HepG2 (cell line): ENCODE results near the gene PRRC2A. TPM values are rescaled to one million over a fixed set of nuclear protein-coding genes. Genes with fewer than 3 reads are reported as not detected.

Source experiments
- CENPT ChIP-seq: sonication (generic); formaldehyde crosslinking; IDR thresholded peaks from 2 replicates; pipeline ENCODE4 v1.8.0; 2022; ENCODE audit warnings: low read depth, mild to moderate bottlenecking, moderate library complexity, missing genetic modification reagents
- GTF3A ChIP-seq: sonication (generic); formaldehyde crosslinking; conservative IDR thresholded peaks from 2 replicates; pipeline ENCODE4 v1.4.0; 2020; ENCODE audit warnings: mild to moderate bottlenecking, missing genetic modification reagents
- HMG20A ChIP-seq: IDR thresholded peaks from 2 replicates; pipeline ENCODE4 v1.6.1; 2016; ENCODE audit warnings: borderline replicate concordance
- HNRNPK ChIP-seq: fragments of 200-400 bp; formaldehyde crosslinking; IDR thresholded peaks from 2 replicates; pipeline ENCODE4 v1.6.1; 2018; ENCODE audit warnings: low read length, low read depth, moderate library complexity, mild to moderate bottlenecking; ENCODE audit not compliant: poor library complexity, severe bottlenecking
- MAZ ChIP-seq, 2 experiments: sonication (generic) in 1 of 2; formaldehyde crosslinking in 1 of 2; IDR thresholded peaks; 2 replicates each; pipeline versions ENCODE4 v1.5.0 to v1.6.1; 2012 to 2020; ENCODE audit warnings: low read depth in 2 of 2, mild to moderate bottlenecking in 2 of 2, borderline replicate concordance in 1 of 2, improper control_type of control experiment in 1 of 2, low read length in 1 of 2, missing genetic modification reagents in 1 of 2, moderate library complexity in 1 of 2
- MYNN ChIP-seq: sonication (generic); formaldehyde crosslinking; IDR thresholded peaks from 2 replicates; pipeline ENCODE4 v1.4.0; 2020; ENCODE audit warnings: mild to moderate bottlenecking, low read depth, missing genetic modification reagents
- POLR2AphosphoS5 ChIP-seq: IDR thresholded peaks from 2 replicates; pipeline ENCODE4 v1.6.1; 2012; ENCODE audit warnings: low read depth, low read length
- POLR2G ChIP-seq: fragments of 200-400 bp; formaldehyde crosslinking; IDR thresholded peaks from 2 replicates; pipeline ENCODE4 v1.6.1; 2018; ENCODE audit warnings: mild to moderate bottlenecking, low read depth, low read length, moderate library complexity
- SIX4 ChIP-seq: sonication (generic); formaldehyde crosslinking; IDR thresholded peaks from 2 replicates; pipeline ENCODE4 v1.4.0; 2020; ENCODE audit warnings: missing genetic modification reagents
- SKI ChIP-seq: fragments of 450-650 bp; IDR thresholded peaks from one replicate; pipeline ENCODE4 v1.6.1; 2018; ENCODE audit warnings: mild to moderate bottlenecking; ENCODE audit not compliant: partially characterized antibody
- ZBTB42 ChIP-seq: sonication (generic); formaldehyde crosslinking; IDR thresholded peaks from 2 replicates; pipeline ENCODE4 v1.5.0; 2020; ENCODE audit warnings: mild to moderate bottlenecking, missing genetic modification reagents
- ZNF496 ChIP-seq: sonication (generic); formaldehyde crosslinking; IDR thresholded peaks from 2 replicates; pipeline ENCODE4 v1.8.1; 2023; ENCODE audit warnings: mild to moderate bottlenecking, moderate library complexity, missing genetic modification reagents; ENCODE audit not compliant: insufficient replicate concordance
- ZNF652 ChIP-seq: IDR thresholded peaks from 2 replicates; pipeline ENCODE4 v1.6.1; 2016; ENCODE audit warnings: low read depth, borderline replicate concordance
- polyA plus RNA-seq, 8 experiments: library from polyadenylated mRNA; depleted of rRNA in 3 of 8; stranded (reverse) in 7 of 8; unstranded in 1 of 8; fragments of >200 nt; fragmentation: Illumina TruSeq in 4 of 8; extraction: Trizol in 4 of 8; gene quantifications; 2 replicates each; pipeline versions ENCODE4 v1.2.1 to v1.2.3, GENCODE V29; 2011 to 2016; ENCODE audit warnings: low read depth in 4 of 8, missing spikeins in 1 of 8, mixed read lengths in 1 of 8; ENCODE audit not compliant: insufficient read depth in 1 of 8
- total RNA-seq, 5 experiments: library from RNA; depleted of rRNA; stranded (reverse); fragments of >200 nt; fragmentation: Illumina TruSeq; extraction: Trizol; gene quantifications; 2 replicates each; pipeline ENCODE4 v1.2.3, GENCODE V29; 2016; ENCODE audit warnings: low read depth in 1 of 5
- TF ChIP-seq, protein P1 (sequence below), 2 experiments: IDR thresholded peaks; 2 replicates each; pipeline ENCODE4 v1.6.1; 2011 to 2012; ENCODE audit warnings: low read length in 2 of 2, borderline replicate concordance in 1 of 2, low read depth in 1 of 2, mild to moderate bottlenecking in 1 of 2, moderate library complexity in 1 of 2
- TF ChIP-seq, protein P2 (sequence below): sonication (generic); formaldehyde crosslinking; IDR thresholded peaks from 2 replicates; pipeline ENCODE4 v1.5.1; 2020; ENCODE audit warnings: mild to moderate bottlenecking, moderate library complexity, missing genetic modification reagents
- TF ChIP-seq, protein P3 (sequence below): sonication (generic); formaldehyde crosslinking; IDR thresholded peaks from 2 replicates; pipeline ENCODE4 v1.4.0; 2020; ENCODE audit warnings: missing genetic modification reagents, borderline replicate concordance

The PRRC2A gene
- total and polyA plus RNA-seq, 2 of the 13 experiments (the other 11 are each of a cell fraction or from before 2014, with no cell fraction given) = 38.9 to 47.4 TPM

DNA sequence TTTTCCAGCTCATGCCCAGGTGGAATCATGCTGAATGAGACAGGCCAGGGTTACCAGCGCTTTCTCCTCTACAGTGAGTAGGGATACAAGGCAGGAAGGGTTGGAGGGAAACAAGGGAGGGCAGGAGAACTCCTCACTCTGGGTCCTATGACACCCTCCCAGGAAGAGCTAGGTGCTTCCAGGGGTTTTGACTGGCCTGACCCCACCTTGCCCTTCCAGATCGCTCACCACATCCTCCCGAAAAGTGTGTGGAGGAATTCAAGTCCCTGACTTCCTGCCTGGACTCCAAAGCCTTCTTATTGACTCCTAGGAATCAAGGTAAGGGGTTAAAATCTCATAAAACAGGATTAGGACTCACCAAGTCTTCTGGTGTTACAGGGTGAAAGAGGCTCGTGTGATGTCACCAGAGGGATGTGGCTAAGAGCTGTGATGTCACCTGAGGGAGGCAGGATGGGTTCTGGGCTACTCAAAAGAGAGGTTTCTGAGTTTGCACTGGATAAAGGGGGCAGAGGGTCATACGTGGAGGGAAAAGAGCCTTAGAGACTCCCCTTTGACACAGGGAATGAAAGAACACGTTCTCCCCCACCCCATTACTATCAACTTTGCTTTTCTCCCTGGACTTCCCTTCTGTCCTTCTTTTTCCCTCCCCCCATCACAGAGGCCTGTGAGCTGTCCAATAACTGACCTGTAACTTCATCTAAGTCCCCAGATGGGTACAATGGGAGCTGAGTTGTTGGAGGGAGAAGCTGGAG is 37.1 kb downstream of the PRRC2A start (continued):
- TF ChIP-seq, protein P1, sequence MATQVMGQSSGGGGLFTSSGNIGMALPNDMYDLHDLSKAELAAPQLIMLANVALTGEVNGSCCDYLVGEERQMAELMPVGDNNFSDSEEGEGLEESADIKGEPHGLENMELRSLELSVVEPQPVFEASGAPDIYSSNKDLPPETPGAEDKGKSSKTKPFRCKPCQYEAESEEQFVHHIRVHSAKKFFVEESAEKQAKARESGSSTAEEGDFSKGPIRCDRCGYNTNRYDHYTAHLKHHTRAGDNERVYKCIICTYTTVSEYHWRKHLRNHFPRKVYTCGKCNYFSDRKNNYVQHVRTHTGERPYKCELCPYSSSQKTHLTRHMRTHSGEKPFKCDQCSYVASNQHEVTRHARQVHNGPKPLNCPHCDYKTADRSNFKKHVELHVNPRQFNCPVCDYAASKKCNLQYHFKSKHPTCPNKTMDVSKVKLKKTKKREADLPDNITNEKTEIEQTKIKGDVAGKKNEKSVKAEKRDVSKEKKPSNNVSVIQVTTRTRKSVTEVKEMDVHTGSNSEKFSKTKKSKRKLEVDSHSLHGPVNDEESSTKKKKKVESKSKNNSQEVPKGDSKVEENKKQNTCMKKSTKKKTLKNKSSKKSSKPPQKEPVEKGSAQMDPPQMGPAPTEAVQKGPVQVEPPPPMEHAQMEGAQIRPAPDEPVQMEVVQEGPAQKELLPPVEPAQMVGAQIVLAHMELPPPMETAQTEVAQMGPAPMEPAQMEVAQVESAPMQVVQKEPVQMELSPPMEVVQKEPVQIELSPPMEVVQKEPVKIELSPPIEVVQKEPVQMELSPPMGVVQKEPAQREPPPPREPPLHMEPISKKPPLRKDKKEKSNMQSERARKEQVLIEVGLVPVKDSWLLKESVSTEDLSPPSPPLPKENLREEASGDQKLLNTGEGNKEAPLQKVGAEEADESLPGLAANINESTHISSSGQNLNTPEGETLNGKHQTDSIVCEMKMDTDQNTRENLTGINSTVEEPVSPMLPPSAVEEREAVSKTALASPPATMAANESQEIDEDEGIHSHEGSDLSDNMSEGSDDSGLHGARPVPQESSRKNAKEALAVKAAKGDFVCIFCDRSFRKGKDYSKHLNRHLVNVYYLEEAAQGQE (IDR thresholded peaks at IDR 0.05; ENCODE audit: borderline replicate concordance in 1 of 2, low read depth in 1 of 2, low read length in 2 of 2) = 0 out of 4 replicates have a peak, but pooled peaks of 1 of the 2 experiments have one; percentile 34
- TF ChIP-seq SIX4 (CRISPR knock-in tag) (0 out of 2 replicates have a peak, but pooled peaks have one; percentile 9), GTF3A (CRISPR knock-in tag) (no peak), SKI (no peak), ZNF496 (CRISPR knock-in tag) (no peak), ZNF652 (CRISPR knock-in tag) (0 out of 2 replicates have a peak, but pooled peaks have one; percentile 24), MYNN (0 out of 2 replicates have a peak, but pooled peaks have one; percentile 65), CENPT (0 out of 2 replicates have a peak, but pooled peaks have one; percentile 54), ZBTB42 (peak; percentile 18; the same call in 1 of the 2 replicates), HNRNPK (peak; percentile 52), HMG20A (CRISPR knock-in tag) (no peak), POLR2G (peak; percentile 63; the same call in 1 of the 2 replicates), MAZ (IDR thresholded peaks at IDR 0.05; ENCODE audit: borderline replicate concordance, low read depth, low read length) (no peak), MAZ (CRISPR knock-in tag; IDR thresholded peaks at IDR 0.05; ENCODE audit: low read depth) (0 out of 2 replicates have a peak, but pooled peaks have one; percentile 11), POLR2AphosphoS5 (0 out of 2 replicates have a peak, but pooled peaks have one; percentile 25)
- TF ChIP-seq, protein P2, sequence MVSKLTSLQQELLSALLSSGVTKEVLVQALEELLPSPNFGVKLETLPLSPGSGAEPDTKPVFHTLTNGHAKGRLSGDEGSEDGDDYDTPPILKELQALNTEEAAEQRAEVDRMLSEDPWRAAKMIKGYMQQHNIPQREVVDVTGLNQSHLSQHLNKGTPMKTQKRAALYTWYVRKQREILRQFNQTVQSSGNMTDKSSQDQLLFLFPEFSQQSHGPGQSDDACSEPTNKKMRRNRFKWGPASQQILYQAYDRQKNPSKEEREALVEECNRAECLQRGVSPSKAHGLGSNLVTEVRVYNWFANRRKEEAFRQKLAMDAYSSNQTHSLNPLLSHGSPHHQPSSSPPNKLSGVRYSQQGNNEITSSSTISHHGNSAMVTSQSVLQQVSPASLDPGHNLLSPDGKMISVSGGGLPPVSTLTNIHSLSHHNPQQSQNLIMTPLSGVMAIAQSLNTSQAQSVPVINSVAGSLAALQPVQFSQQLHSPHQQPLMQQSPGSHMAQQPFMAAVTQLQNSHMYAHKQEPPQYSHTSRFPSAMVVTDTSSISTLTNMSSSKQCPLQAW (CRISPR knock-in tag) = peak; percentile 58; the same call in 1 of the 2 replicates
- TF ChIP-seq, protein P3, sequence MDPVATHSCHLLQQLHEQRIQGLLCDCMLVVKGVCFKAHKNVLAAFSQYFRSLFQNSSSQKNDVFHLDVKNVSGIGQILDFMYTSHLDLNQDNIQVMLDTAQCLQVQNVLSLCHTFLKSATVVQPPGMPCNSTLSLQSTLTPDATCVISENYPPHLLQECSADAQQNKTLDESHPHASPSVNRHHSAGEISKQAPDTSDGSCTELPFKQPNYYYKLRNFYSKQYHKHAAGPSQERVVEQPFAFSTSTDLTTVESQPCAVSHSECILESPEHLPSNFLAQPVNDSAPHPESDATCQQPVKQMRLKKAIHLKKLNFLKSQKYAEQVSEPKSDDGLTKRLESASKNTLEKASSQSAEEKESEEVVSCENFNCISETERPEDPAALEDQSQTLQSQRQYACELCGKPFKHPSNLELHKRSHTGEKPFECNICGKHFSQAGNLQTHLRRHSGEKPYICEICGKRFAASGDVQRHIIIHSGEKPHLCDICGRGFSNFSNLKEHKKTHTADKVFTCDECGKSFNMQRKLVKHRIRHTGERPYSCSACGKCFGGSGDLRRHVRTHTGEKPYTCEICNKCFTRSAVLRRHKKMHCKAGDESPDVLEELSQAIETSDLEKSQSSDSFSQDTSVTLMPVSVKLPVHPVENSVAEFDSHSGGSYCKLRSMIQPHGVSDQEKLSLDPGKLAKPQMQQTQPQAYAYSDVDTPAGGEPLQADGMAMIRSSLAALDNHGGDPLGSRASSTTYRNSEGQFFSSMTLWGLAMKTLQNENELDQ (CRISPR knock-in tag) = no peak
